Measurements from ENCODE around the gene RARB. TPM values are rescaled to one million over a fixed set of nuclear protein-coding genes. Genes with fewer than 3 reads are reported as not detected.

The RARB gene
- total RNA-seq, 2 experiments from 2014 or later = not detected

DNA sequence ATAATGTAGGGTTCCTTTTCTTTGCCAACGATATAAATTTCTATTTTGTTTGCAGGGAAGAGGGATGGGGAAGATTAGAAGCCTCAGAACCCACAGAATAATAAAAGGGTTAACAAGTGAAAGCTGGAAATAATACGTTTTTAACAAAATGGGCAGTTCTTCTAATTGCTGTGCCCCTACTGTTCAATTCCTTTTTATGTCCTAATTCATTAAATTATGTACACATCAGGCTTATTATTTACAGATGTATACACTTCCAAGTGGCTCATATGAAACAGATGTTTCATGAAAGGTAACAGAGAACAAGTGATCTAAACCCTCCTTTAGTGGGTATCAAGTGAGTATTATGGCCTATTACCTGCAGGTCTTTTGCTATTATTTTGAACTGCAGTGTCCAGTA, 16.2 kb downstream of the RARB start:
- Mint-ChIP-seq H3K36me3 (ENCODE audit: low read depth) (no peaks in the 10 kb centered on the region), H3K9me3 (no peaks in the 10 kb centered on the region), H3K27ac (no peak overlapping the region), H3K4me3 (no peak overlapping the region), H3K4me1 (ENCODE audit: low read depth) (no peaks in the 10 kb centered on the region), H3K27me3 (no peaks in the 10 kb centered on the region)
- POLR2A ChIA-PET = no interaction called here
- CTCF ChIA-PET = interaction anchor here (1.0 kb wide), 1 partner anchor 16 kb away, joined by 3 read pairs; no protein-coding TSS in a partner anchor
- DNase-seq = no peak
- no peak for ATAC-seq
- TF ChIP-seq, protein P1, sequence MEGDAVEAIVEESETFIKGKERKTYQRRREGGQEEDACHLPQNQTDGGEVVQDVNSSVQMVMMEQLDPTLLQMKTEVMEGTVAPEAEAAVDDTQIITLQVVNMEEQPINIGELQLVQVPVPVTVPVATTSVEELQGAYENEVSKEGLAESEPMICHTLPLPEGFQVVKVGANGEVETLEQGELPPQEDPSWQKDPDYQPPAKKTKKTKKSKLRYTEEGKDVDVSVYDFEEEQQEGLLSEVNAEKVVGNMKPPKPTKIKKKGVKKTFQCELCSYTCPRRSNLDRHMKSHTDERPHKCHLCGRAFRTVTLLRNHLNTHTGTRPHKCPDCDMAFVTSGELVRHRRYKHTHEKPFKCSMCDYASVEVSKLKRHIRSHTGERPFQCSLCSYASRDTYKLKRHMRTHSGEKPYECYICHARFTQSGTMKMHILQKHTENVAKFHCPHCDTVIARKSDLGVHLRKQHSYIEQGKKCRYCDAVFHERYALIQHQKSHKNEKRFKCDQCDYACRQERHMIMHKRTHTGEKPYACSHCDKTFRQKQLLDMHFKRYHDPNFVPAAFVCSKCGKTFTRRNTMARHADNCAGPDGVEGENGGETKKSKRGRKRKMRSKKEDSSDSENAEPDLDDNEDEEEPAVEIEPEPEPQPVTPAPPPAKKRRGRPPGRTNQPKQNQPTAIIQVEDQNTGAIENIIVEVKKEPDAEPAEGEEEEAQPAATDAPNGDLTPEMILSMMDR (IDR thresholded peaks at IDR 0.05) = no peak
- intact Hi-C loops (cut with micrococcal nuclease) = no loop called here

DNA sequence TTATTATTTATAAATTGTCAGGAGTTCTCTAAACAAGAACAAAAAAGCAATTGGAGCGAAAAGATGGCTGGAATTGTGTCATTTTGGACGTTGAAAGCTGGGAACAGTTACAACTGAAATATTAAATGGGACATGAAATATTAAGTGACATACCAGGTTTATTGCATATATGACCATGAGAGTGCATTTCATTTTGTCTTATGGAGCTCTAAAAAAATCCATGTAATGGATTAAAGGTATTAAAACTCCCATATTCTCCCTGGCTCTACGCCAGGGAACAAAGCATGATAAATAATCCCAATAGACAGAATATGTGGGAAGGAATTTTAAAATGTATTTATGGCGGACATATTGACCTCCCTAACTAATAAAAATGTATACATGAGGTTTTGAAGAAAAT, 17.7 kb downstream of the RARB start:
- no peak for DNase-seq
- POLR2A ChIA-PET = no interaction called here
- H3K27ac Mint-ChIP-seq = no peak overlapping the region
- intact Hi-C loops (cut with micrococcal nuclease) = no loop called here
- no peaks in the 10 kb centered on the region for H3K9me3 Mint-ChIP-seq
- no peaks in the 10 kb centered on the region for H3K27me3 Mint-ChIP-seq
- no peak overlapping the region for H3K4me3 Mint-ChIP-seq
- no peaks in the 10 kb centered on the region for H3K36me3 Mint-ChIP-seq (ENCODE audit: low read depth)
- no peaks in the 10 kb centered on the region for H3K4me1 Mint-ChIP-seq (ENCODE audit: low read depth)
- ATAC-seq = no peak
- TF ChIP-seq, protein P1 (IDR thresholded peaks at IDR 0.05) = no peak
- CTCF ChIA-PET = no interaction called here

DNA sequence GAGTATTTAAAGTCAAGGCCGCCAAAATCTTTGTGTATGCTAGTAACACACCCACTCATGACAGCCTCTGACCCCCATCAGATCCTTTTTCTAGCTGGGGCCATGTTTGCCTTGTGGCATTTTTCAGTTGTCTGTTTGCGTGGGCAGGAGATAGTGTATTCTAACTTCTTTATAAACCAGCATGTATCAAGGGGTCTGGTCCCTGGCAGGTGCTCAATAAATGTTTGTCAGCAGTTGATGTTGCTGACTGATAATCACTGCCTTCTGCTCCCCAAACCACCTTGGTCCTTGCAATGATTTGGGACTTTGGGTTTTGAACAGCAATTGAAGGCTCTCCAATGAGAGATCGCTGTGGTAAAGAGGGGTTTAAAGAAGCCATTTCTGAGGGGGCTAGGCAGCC, 19.2 kb downstream of the RARB start:
- ATAC-seq = no peak
- H3K27me3 Mint-ChIP-seq = no peaks in the 10 kb centered on the region
- no peak overlapping the region for H3K4me3 Mint-ChIP-seq
- intact Hi-C loops (cut with micrococcal nuclease) = no loop called here
- CTCF ChIA-PET = no interaction called here
- H3K9me3 Mint-ChIP-seq = no peaks in the 10 kb centered on the region
- TF ChIP-seq, protein P1 (IDR thresholded peaks at IDR 0.05) = no peak
- no peak overlapping the region for H3K27ac Mint-ChIP-seq
- H3K36me3 Mint-ChIP-seq (ENCODE audit: low read depth) = no peaks in the 10 kb centered on the region
- POLR2A ChIA-PET = no interaction called here
- DNase-seq = no peak
- H3K4me1 Mint-ChIP-seq (ENCODE audit: low read depth) = no peaks in the 10 kb centered on the region

DNA sequence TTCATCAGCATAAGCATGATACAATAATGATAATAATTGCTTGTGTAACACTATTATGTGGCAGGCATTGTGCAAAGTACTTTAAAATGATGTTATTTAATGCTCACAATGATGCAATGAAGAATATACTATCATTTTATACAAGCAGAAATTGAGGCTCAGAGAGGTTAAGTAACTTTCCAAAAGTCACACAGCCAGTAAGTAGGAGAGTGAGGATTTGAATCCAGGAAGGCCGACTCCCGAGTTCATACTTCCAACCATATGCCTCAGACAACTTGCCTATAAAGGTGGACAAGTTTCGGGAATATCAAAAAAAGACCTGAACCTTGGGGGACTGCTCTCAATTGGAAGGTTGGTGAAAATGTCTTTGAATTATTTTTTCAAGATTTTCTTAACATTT, 19.9 kb downstream of the RARB start:
- Mint-ChIP-seq H3K4me3 (no peak overlapping the region), H3K36me3 (ENCODE audit: low read depth) (no peaks in the 10 kb centered on the region), H3K27me3 (no peaks in the 10 kb centered on the region), H3K4me1 (ENCODE audit: low read depth) (no peaks in the 10 kb centered on the region), H3K27ac (no peak overlapping the region), H3K9me3 (no peaks in the 10 kb centered on the region)
- CTCF ChIA-PET = no interaction called here
- intact Hi-C loops (cut with micrococcal nuclease) = no loop called here
- no peak for DNase-seq
- TF ChIP-seq, protein P1 (IDR thresholded peaks at IDR 0.05) = no peak
- ATAC-seq = no peak
- POLR2A ChIA-PET = no interaction called here

DNA sequence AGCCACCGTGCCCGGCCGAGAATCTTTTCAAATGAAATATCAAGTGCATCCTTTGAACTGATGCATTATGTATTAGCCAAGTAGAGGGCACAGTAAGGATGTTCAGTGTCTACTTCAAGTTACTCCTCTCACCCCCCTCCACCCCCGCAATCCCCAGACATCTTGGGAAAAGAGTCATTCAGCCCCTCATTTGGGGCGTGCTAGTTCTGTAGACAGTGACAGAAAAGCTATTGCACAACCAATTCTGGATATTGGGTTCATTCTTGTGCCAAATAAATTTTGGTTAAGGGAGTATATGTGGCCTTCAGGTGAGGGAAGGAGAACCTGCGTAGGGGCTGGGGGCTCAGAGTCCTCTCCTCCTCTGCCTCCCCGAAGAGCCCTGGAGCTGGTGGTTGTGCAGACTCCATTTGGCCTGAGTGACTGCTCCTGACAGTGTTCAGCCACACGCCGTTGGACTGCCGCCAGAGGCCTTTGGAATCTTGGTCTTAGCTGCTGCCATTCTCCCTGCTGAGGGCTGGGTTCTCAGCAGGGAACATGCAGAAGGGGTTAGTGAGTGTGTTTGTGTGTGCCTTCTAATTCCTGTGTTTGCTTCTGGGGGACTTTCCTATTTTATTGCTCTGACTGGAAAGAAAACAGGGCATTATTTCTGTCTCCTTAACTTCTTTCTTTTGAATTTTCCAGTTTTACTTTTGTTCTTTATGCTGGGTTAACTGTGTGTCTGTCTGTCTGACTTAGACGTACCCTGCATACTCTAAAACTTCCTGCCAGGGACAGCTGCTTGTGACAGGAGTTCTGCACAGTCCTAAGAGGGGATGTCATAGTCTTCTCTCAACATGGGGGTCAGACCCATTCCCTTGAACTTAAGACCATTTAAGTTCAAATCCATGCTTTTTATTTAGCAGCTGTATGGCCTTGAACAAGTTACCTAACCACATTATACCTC, 21.0 kb downstream of the RARB start:
- TF ChIP-seq, protein P1 (IDR thresholded peaks at IDR 0.05) = no peak
- intact Hi-C loops (cut with micrococcal nuclease) = no loop called here
- ChIA-PET POLR2A (no interaction called here), CTCF (interaction anchor here (0.6 to 0.8 kb wide), 2 partner anchors 9 to 165 kb away, joined by 3 read pairs; no protein-coding TSS in a partner anchor)
- ATAC-seq (no peak), DNase-seq (no peak)
- Mint-ChIP-seq H3K27ac (no peak overlapping the region), H3K4me1 (ENCODE audit: low read depth) (no peaks in the 10 kb centered on the region), H3K4me3 (no peak overlapping the region), H3K27me3 (no peaks in the 10 kb centered on the region), H3K9me3 (no peaks in the 10 kb centered on the region), H3K36me3 (ENCODE audit: low read depth) (no peaks in the 10 kb centered on the region)

Data from activated CD8-positive, alpha-beta T cell treated with anti-CD3 and anti-CD28 coated beads for 36 hours (primary cell).